Choroid plexus epithelial cell (primary cell): ENCODE measurements around the gene FNDC10.

Experiments used
- DNase-seq: peaks from one replicate; pipeline ENCODE4 v3.0.0-alpha.2; 2010; ENCODE audit warnings: low read depth
- H3K4me3 ChIP-seq: 2 replicates; pipeline ENCODE4 v1.5.1; 2011; ENCODE audit warnings: low read depth, mild to moderate bottlenecking, control low read depth, low read length, moderate library complexity
- TF ChIP-seq, protein P1 (sequence below): conservative IDR thresholded peaks from 2 replicates; pipeline ENCODE4 v1.5.1; 2011; ENCODE audit warnings: low read depth, mild to moderate bottlenecking, control low read depth, inconsistent platforms, low read length, moderate library complexity

The FNDC10 gene

DNA sequence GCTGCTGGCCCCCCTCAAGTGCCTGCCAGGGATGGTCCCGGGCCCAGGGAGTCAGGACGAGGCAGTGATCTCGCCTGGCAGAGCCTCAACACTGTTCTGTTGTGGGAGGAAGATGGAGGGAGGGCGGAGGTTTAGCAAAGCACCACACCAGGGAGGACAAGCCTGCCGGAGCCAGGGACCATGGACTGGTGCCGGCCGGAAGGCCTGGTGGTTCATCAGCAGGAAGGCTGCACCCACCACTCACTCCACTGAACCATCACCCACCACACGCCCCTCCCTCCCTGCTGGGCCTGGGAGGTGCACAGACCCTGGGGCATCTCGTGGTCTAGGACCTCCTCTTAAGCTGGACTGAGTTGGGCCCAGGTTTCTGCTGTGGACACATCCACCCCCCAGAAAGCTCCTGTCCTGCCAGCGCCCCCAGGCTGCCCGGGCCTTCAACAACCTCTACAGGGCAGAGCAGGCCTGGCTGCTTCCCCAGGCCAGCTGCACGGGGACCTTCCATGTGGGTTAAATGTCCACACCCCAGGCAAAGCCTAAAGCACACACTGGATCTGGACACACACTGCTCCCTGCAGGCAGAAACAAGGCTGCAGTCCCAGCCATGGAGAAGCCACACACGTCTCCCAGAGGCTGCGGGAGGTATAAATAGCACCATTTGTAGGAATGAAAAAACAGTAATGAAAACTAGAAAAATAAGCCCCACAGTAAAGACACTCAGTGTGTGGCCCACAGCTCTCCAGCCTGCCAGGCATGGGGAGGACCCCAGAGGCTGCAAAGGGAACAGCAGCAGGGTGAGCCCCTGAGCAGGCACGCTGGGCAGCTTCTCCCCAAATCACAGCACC is 49.1 kb downstream of the FNDC10 start:
- peak; percentile 85 for DNase-seq
- TF ChIP-seq, protein P1, sequence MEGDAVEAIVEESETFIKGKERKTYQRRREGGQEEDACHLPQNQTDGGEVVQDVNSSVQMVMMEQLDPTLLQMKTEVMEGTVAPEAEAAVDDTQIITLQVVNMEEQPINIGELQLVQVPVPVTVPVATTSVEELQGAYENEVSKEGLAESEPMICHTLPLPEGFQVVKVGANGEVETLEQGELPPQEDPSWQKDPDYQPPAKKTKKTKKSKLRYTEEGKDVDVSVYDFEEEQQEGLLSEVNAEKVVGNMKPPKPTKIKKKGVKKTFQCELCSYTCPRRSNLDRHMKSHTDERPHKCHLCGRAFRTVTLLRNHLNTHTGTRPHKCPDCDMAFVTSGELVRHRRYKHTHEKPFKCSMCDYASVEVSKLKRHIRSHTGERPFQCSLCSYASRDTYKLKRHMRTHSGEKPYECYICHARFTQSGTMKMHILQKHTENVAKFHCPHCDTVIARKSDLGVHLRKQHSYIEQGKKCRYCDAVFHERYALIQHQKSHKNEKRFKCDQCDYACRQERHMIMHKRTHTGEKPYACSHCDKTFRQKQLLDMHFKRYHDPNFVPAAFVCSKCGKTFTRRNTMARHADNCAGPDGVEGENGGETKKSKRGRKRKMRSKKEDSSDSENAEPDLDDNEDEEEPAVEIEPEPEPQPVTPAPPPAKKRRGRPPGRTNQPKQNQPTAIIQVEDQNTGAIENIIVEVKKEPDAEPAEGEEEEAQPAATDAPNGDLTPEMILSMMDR: peak; percentile 82
- no peak overlapping the region for H3K4me3 ChIP-seq

DNA sequence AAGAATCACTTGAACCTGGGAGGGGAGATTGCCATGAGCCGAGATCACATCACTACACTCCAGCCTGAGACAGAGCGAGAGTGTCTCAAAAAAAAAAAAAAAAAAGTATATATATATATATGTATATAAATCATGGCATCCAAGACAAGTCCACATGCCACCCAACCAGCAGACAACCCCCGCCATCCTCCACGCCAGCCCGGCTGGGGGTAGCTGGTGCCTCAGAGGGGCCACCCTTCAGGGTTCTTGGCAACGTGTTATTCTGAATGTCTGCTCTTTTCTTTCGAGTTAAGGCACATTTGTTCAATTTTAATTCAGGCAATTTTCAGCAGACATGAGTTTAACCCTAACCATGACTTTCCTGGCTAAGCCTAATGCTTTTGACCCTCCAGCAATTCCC is 49.8 kb downstream of the FNDC10 start:
- TF ChIP-seq, protein P1: no peak
- DNase-seq: no peak
- no peak overlapping the region for H3K4me3 ChIP-seq

- no peak for DNase-seq
- H3K4me3 ChIP-seq: no peak overlapping the region
- TF ChIP-seq, protein P1: no peak
Observed at GRCh38 chr1:1548591-1548990, 51.3 kb downstream of the FNDC10 start.
